ENCODE measurements around the gene QRSL1. TPM values are rescaled to one million over a fixed set of nuclear protein-coding genes. Genes with fewer than 3 reads are reported as not detected.

The QRSL1 gene
- total RNA-seq, 2 donors from 2014 or later, result 8.7 to 9.5 TPM

DNA sequence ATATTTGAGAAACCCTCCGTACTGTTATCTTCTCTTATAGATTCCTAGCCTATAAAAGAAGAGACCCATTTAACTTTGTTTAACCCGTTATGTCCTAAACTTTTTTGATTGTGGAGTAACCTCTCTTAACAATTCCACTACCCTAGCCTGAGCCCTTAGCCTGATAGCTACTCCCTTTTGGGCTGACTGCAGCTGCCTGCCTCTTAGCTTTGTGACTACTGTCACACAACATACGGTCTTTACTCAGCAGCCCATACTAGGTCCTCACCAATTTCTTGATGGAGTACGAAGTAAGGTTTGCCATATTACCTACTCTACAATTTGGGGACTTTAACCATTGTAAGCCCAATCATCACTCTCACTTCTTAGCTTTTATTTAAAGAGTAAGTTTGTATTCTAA, 72.7 kb downstream of the QRSL1 start:
- Histone ChIP-seq H3K27ac (no peak overlapping the region), H3K4me3 (no peak overlapping the region), H3K4me1 (ENCODE audit: control insufficient read depth in 1 of 2, low read depth in 2 of 2) (peaks cover 0 to 7% of the 10 kb centered on the region in 2 donors), H3K27me3 (replicated peaks; ENCODE audit: insufficient read depth) (no peaks in the 10 kb centered on the region), H3K36me3 (no peaks in the 10 kb centered on the region), H3K9me3 (no peaks in the 10 kb centered on the region)
- TF ChIP-seq, protein P1, sequence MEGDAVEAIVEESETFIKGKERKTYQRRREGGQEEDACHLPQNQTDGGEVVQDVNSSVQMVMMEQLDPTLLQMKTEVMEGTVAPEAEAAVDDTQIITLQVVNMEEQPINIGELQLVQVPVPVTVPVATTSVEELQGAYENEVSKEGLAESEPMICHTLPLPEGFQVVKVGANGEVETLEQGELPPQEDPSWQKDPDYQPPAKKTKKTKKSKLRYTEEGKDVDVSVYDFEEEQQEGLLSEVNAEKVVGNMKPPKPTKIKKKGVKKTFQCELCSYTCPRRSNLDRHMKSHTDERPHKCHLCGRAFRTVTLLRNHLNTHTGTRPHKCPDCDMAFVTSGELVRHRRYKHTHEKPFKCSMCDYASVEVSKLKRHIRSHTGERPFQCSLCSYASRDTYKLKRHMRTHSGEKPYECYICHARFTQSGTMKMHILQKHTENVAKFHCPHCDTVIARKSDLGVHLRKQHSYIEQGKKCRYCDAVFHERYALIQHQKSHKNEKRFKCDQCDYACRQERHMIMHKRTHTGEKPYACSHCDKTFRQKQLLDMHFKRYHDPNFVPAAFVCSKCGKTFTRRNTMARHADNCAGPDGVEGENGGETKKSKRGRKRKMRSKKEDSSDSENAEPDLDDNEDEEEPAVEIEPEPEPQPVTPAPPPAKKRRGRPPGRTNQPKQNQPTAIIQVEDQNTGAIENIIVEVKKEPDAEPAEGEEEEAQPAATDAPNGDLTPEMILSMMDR (IDR thresholded peaks at IDR 0.05), result no peak
- DNase-seq (ENCODE audit: low spot score), result no peak
- ATAC-seq (ENCODE audit: insufficient number of reproducible peaks, low FRiP score, low read depth), result no peak

DNA sequence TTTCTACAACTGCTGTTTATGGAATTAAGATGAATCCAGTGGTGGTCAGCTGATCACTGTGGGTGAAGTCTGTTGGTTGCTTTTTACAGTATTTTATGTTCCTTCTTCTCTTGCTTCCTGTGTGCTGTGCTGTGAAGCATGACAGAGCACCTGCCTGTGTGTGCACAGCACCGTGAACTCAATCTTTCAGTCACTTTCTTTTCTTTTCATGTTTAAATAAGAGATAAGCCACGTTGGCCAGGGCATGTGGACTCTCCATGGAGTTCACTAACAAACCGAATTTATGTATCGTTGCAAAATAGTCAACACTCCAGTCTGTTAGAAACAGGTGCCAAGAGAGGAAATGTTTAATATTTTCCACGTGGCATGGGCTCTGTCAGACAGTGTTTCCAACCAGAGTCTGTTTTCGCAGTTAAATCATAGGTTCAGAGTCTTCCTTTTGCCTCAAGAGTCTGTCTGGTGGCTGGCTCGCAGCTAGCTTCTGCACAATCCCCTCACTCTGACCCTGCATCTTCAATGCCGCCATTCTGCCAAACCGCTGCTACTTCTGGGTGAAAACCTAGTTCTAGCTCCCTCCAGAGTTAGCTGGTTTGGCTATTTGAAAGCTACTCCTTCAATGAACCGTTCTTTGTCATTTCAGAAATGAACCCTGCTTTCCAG, 73.2 kb downstream of the QRSL1 start:
- H3K36me3 ChIP-seq, result no peaks in the 10 kb centered on the region
- TF ChIP-seq, protein P1 (IDR thresholded peaks at IDR 0.05), result no peak
- DNase-seq (ENCODE audit: low spot score), result no peak
- H3K9me3 ChIP-seq, result no peaks in the 10 kb centered on the region
- H3K4me1 ChIP-seq (ENCODE audit: control insufficient read depth in 1 of 2, low read depth in 2 of 2), result peaks cover 0 to 7% of the 10 kb centered on the region in 2 donors
- no peak overlapping the region for H3K27ac ChIP-seq
- H3K27me3 ChIP-seq (replicated peaks; ENCODE audit: insufficient read depth), result no peaks in the 10 kb centered on the region
- ATAC-seq (ENCODE audit: insufficient number of reproducible peaks, low FRiP score, low read depth), result no peak
- no peak overlapping the region for H3K4me3 ChIP-seq

DNA sequence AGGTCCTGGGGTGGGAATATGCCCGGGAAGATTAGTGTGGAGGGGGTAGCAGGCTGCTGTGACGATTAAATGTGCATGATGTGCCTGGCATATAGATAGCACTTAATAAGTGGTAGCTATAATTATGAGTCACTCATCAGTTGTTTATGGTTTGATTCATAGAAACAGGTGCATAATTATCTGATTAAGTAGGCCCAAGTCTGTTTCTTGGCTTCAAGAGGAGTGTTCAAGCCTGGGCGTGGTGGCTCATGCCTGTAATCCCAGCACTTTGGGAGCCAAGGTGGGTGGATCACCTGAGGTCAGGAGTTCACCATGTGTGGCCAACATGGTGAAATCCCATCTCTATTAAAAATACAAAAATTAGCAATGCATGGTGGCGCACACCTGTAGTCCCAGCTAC, 74.9 kb downstream of the QRSL1 start:
- H3K27me3 ChIP-seq (replicated peaks; ENCODE audit: insufficient read depth), result no peaks in the 10 kb centered on the region
- TF ChIP-seq, protein P1 (IDR thresholded peaks at IDR 0.05), result no peak
- H3K4me3 ChIP-seq, result no peak overlapping the region
- no peaks in the 10 kb centered on the region for H3K36me3 ChIP-seq
- H3K27ac ChIP-seq, result no peak overlapping the region
- peaks cover 0 to 7% of the 10 kb centered on the region in 2 donors for H3K4me1 ChIP-seq (ENCODE audit: control insufficient read depth in 1 of 2, low read depth in 2 of 2)
- ATAC-seq (ENCODE audit: insufficient number of reproducible peaks, low FRiP score, low read depth) (no peak), DNase-seq (ENCODE audit: low spot score) (no peak)
- H3K9me3 ChIP-seq, result no peaks in the 10 kb centered on the region

DNA sequence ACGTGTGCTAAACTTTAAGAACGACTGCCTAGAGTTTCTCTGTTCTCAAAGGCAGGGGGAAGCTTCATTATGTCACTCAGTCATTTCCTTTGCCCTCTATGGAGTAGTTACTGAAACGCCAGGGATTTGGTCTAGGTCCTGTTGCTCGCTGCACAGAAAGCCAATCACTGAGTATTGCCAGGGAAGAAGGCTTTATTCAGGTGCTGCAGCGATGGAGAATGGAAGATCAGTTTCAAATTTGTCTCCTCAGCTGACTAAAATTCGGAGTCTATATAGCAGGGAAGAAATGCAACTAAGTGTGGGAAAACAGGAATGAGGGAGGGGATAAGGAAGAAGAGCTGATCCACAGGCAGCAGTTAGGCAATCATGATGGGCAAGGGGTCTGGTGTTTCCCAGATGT, 75.8 kb downstream of the QRSL1 start:
- ATAC-seq (ENCODE audit: insufficient number of reproducible peaks, low FRiP score, low read depth), result no peak
- DNase-seq (ENCODE audit: low spot score), result no peak
- TF ChIP-seq, protein P1 (IDR thresholded peaks at IDR 0.05), result no peak

DNA sequence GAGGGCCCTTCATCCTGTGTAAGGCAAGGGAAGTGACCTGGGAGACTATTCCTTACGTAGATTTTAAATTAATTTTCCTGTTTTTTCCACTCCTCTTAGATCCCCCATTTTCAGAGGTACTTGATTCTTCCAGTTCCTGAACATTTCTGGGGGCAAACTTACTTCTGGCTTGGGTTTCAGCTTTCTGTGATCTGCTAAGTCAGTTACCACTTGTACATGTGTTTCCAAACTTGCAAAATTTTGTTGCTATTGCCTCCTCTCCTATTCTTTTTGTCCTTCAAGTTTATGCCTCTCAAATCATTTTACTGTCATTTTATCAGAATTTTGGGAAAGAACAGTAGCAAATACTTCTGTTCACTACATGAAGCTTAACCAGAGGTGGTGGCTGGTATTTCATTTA, 81.2 kb downstream of the QRSL1 start:
- Histone ChIP-seq H3K36me3 (no peaks in the 10 kb centered on the region), H3K9me3 (no peaks in the 10 kb centered on the region), H3K27me3 (replicated peaks; ENCODE audit: insufficient read depth) (no peaks in the 10 kb centered on the region), H3K4me3 (no peak overlapping the region), H3K27ac (no peak overlapping the region), H3K4me1 (ENCODE audit: control insufficient read depth in 1 of 2, low read depth in 2 of 2) (no peaks in the 10 kb centered on the region)
- ATAC-seq (ENCODE audit: insufficient number of reproducible peaks, low FRiP score, low read depth) (no peak), DNase-seq (ENCODE audit: low spot score) (no peak)
- TF ChIP-seq, protein P1 (IDR thresholded peaks at IDR 0.05), result no peak

More for the DNA sequence above, 75.8 kb downstream of the QRSL1 start:
- H3K4me1 ChIP-seq (ENCODE audit: control insufficient read depth in 1 of 2, low read depth in 2 of 2), result peaks cover 0 to 7% of the 10 kb centered on the region in 2 donors
- no peaks in the 10 kb centered on the region for H3K9me3 ChIP-seq
- no peaks in the 10 kb centered on the region for H3K36me3 ChIP-seq
- H3K27me3 ChIP-seq (replicated peaks; ENCODE audit: insufficient read depth), result no peaks in the 10 kb centered on the region
- H3K4me3 ChIP-seq, result no peak overlapping the region
- H3K27ac ChIP-seq, result no peak overlapping the region

Data from thoracic aorta (tissue), 2 donors.